Heart left ventricle (tissue), 16 donors: ENCODE data around the gene PREX1. TPM values are rescaled to one million over a fixed set of nuclear protein-coding genes. Genes with fewer than 3 reads are reported as not detected.

Experiments used
- ATAC-seq, 4 donors: fragments of 200-7000 bp; cut with Tn5 transposase; one replicate each; pipeline ENCODE4 v1.9.1; 2020 to 2022; ENCODE audit warnings: moderate library complexity in 4 of 4, mild to moderate bottlenecking in 3 of 4, moderate number of reproducible peaks in 1 of 4
- DNase-seq, 5 donors: peaks; one replicate each; pipeline ENCODE4 v3.0.0-alpha.2; 2020
- H3K27ac ChIP-seq, 12 donors: fragments of 200-600 bp; sonication (generic) in 4 of 12; one replicate each; pipeline versions ENCODE4 v1.5.0 to v1.8.0; 2016 to 2022; ENCODE audit warnings: mild to moderate bottlenecking in 2 of 12
- H3K27me3 ChIP-seq, 9 donors: fragments of 200-600 bp; sonication (generic) in 2 of 9; one replicate each; pipeline versions ENCODE4 v1.5.1 to v1.8.0; 2016 to 2022; ENCODE audit warnings: mild to moderate bottlenecking in 3 of 9
- H3K36me3 ChIP-seq, 9 donors: fragments of 200-600 bp; sonication (generic) in 2 of 9; one replicate each; pipeline versions ENCODE4 v1.5.0 to v1.8.0; 2018 to 2022; ENCODE audit warnings: mild to moderate bottlenecking in 2 of 9
- H3K4me1 ChIP-seq, 12 donors: fragments of 200-600 bp; sonication (generic) in 4 of 12; one replicate each; pipeline versions ENCODE4 v1.5.0 to v1.8.0; 2016 to 2022; ENCODE audit warnings: mild to moderate bottlenecking in 3 of 12
- H3K4me3 ChIP-seq, 12 donors: fragments of 200-600 bp; sonication (generic) in 4 of 12; one replicate each; pipeline versions ENCODE4 v1.5.0 to v1.8.0; 2017 to 2022; ENCODE audit warnings: mild to moderate bottlenecking in 9 of 12, moderate library complexity in 4 of 12
- H3K9me3 ChIP-seq, 12 donors: fragments of 200-600 bp; sonication (generic) in 4 of 12; one replicate each; pipeline versions ENCODE4 v1.5.0 to v1.8.0; 2016 to 2022; ENCODE audit warnings: mild to moderate bottlenecking in 1 of 12
- POLR2A ChIP-seq, 2 donors: fragments of 450-650 bp; IDR thresholded peaks; one replicate each; pipeline ENCODE4 v1.6.1; 2017; ENCODE audit warnings: antibody characterized with exemption in 2 of 2, mild to moderate bottlenecking in 2 of 2, moderate library complexity in 2 of 2
- WGBS, 4 donors: extraction: QIAGEN DNeasy Blood & Tissue Kit in 2 of 4; methylation state at CpG; one replicate each; pipeline versions ENCODE4 v1.1.5 to v1.1.7; 2013 to 2018; 5-methylcytosine and 5-hydroxymethylcytosine counted together
- intact Hi-C, 10 donors: fragments of 100-400 bp; cut with DNase I; formaldehyde crosslinking; loops; one replicate each; pipeline versions ENCODE4 v1.11.1 to v1.14.2; 2022
- polyA plus RNA-seq, 2 donors: library from polyadenylated mRNA; stranded (reverse); fragments of 200-250 nt; gene quantifications; one replicate each; pipeline ENCODE4 v1.2.3, GENCODE V29; 2013
- total RNA-seq, 9 donors: library from RNA; depleted of rRNA in 2 of 9; stranded (reverse); fragments of >200 nt in 2 of 9; fragmentation: NEBNext Ultra II Directional in 3 of 9; extraction: Animal tissue kit (Norgen Biotek cat#: 25700) in 3 of 9; gene quantifications; one replicate each; pipeline versions ENCODE4 v1.1.0 to v1.2.4, GENCODE V29; 2016 to 2023
- TF ChIP-seq, protein P1 (sequence below), 12 donors: fragments of 200-600 bp; sonication (generic) in 4 of 12; IDR thresholded peaks; one replicate each; pipeline versions ENCODE4 v1.5.0 to v1.8.0; 2018 to 2022; ENCODE audit warnings: antibody characterized with exemption in 12 of 12, mild to moderate bottlenecking in 5 of 12
- donor health status: ischemic (EF 13 %, LVEDD 7.1; RV severe dilation, severe dysfunction).
- donor health status: healthy with polysubstance abuse.
- donor health status: DM: no; HTN: yes; CAD: no.
- donor health status: DM: no; HTN: no; CAD: no.
- donor health status: ischemic (EF 25% LVEDD 6.9; RV normal size, moderate dysfunction).
- donor health status: ischemic (EF 25% LVEDD 5.7; RV mildly dilated, moderate dysfunction).
- donor health status: healthy.
- donor health status: DM: yes; HTN: yes; CAD: no.
- donor health status: ischemic (EF 35%, LVEDD 5.7; RV mildly dilated, moderate dysfunction).
- donor health status: nonischemic (EF 11% LVEDD 7.7; RV severe dilation, severe dysfunction).
- donor health status: DM: yes; HTN: yes; CAD: no.
- donor health status: PGD.
- donor health status: ischemic (EF 29% LVEDD 5.4; RV normal size, mild dysfunction).
- donor health status: nonischemic (EF 23%, LVEDD 6.1; RV moderate dilation, normal function).

Gene PREX1
- total and polyA plus RNA-seq, 11 donors, result 7.2 to 41.5 (median 11.9) TPM

DNA sequence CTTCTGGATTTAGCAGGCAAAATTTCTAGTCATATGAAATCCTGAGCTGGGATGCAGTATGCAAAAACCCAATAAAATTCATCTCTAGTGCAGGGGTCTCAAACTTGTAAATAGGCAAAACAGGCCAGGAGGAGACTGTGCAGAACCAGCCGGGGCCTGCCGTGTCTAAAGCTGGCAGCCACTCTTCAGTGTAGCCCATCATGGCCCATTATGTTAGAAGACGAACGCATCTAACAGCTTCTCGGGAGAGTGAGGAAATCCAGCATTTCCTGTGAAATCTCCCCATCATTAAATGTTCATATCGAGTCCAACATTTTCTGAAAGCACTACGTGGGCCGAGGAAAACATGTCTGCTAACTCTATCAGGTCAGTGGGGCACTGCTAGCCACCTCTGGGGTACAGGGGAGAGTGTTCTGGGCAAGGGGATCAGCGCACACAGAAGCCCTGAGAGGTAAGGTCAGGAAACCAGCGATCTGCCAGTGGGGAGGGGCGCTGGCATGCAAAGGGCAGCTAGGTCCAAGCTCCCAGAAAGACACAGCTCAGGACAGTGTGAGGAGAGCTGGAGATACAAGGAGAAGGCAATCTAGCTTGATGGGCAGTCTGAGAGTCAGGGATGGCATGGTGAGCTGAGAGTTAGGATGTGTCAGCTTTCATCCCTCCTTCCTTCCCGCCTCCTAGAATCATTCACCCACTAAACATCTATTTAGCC is 144.2 kb downstream of the PREX1 start:
- DNase-seq, result no peak
- ATAC-seq, result no peak
- Histone ChIP-seq H3K4me1 (peaks cover 19 to 64% (median 57%) of the 10 kb centered on the region in 12 donors), H3K27ac (peak overlapping the region in 9 of 12 donors; percentile 50 to 79 (median 74)), H3K36me3 (peaks cover 0 to 86% (median 0%) of the 10 kb centered on the region in 9 donors), H3K4me3 (no peak overlapping the region), H3K27me3 (no peaks in the 10 kb centered on the region), H3K9me3 (no peaks in the 10 kb centered on the region)
- 51 to 59% (median 54%) methylated on average over 12 of the region's 12 CpGs for WGBS, 4 donors
- intact Hi-C loops, result loop anchor here in 8 of 10 donors (2.0 to 10.0 kb wide), 4 partner anchors 124 to 143 kb away; partner anchors contain the start of gene PREX1 (in 6 of the 8)
- TF ChIP-seq POLR2A (IDR thresholded peaks at IDR 0.05), result no peak
- TF ChIP-seq, protein P1, sequence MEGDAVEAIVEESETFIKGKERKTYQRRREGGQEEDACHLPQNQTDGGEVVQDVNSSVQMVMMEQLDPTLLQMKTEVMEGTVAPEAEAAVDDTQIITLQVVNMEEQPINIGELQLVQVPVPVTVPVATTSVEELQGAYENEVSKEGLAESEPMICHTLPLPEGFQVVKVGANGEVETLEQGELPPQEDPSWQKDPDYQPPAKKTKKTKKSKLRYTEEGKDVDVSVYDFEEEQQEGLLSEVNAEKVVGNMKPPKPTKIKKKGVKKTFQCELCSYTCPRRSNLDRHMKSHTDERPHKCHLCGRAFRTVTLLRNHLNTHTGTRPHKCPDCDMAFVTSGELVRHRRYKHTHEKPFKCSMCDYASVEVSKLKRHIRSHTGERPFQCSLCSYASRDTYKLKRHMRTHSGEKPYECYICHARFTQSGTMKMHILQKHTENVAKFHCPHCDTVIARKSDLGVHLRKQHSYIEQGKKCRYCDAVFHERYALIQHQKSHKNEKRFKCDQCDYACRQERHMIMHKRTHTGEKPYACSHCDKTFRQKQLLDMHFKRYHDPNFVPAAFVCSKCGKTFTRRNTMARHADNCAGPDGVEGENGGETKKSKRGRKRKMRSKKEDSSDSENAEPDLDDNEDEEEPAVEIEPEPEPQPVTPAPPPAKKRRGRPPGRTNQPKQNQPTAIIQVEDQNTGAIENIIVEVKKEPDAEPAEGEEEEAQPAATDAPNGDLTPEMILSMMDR (IDR thresholded peaks at IDR 0.05), result no peak

DNA sequence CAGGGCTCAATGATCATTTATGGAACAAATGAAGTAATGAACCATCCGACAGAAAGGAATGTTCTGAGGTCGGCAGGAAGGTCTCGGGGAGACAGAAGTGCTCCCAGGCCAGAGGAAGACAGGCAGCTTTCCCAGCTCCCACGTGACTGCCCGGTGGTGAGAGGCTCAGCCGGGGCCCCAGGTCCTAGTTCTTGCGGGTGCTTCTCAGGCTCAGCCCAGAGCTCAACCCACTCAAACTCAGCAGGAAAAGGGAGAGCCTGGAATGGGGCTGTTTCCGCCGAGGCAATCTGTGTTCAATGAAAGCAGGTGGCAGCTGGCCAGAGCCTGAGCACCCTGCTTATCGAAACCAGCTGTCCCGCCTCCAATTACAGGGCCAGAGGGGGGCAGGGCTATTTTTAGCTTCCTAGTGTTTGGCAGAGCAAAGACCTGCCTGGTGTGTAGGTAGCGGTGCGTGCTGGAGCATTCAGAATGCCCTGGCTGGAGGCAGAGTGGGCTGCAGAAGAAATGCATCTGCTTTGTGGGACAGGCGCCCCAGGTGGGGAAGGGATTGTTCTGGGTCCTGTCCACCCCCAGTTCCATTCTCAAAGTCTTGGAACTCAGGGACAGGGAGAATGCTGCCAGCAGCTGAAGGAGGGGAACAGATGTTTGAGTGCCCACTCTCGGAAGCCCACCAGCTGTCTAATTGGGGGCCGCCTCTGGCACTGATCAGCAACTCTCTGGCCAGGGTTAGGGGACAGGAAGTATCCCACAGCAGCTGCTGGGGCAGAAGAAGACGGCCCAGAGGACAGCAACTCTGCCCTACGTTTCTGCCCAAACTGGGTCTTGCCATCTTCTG is 145.1 kb downstream of the PREX1 start:
- Histone ChIP-seq H3K27me3 (no peaks in the 10 kb centered on the region), H3K27ac (peak overlapping the region; percentile 50 to 79 (median 70)), H3K9me3 (no peaks in the 10 kb centered on the region), H3K36me3 (peaks cover 0 to 86% (median 0%) of the 10 kb centered on the region in 9 donors), H3K4me1 (peaks cover 19 to 62% (median 57%) of the 10 kb centered on the region in 12 donors), H3K4me3 (peak overlapping the region in 8 of 12 donors; percentile 1 to 28 (median 14))
- DNase-seq (peak; percentile 88 to 94 (median 90)), ATAC-seq (peak; percentile 90 to 93 (median 92))
- 10 to 11% (median 11%) methylated on average over 6 to 18 of the region's 18 CpGs for whole genome bisulfite sequencing, 4 donors
- intact Hi-C loops, result loop anchor here in 8 of 10 donors (2.0 to 10.0 kb wide), 4 partner anchors 125 to 144 kb away; partner anchors contain the start of gene PREX1 (in 6 of the 8)
- no peak for TF ChIP-seq POLR2A (IDR thresholded peaks at IDR 0.05)
- TF ChIP-seq, protein P1 (IDR thresholded peaks at IDR 0.05), result no peak

DNA sequence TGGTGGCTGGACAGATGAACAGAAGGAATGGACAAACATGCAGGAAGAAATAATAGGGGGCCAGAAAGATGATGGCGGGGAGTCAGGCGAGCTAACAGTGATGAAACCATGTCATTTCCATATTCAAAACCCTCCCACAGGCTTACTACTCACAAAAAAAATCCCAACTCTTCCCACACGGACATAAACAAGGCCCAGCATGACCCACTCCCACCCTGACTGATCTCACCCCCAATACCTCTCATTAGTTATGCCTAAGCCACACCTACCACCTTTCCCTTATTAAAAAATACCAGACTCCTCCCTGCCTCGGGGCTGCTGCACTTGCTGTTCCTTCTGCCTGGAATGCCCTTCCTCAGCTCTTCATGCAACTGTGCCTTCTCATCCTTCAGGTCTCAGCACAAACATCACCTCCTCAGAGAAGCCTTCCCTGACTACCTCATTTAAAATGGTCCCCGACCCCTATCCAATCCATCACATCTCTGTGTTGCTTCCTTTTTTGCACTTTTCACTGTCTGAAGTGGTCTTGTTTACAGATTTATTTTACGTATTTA is 145.8 kb downstream of the PREX1 start:
- no peaks in the 10 kb centered on the region for H3K9me3 ChIP-seq
- peaks cover 0 to 87% (median 0%) of the 10 kb centered on the region in 9 donors for H3K36me3 ChIP-seq
- WGBS, 4 donors, result 72 to 77% (median 74%) methylated on average over 6 of the region's 6 CpGs
- TF ChIP-seq POLR2A (IDR thresholded peaks at IDR 0.05), result no peak
- TF ChIP-seq, protein P1 (IDR thresholded peaks at IDR 0.05), result no peak
- intact Hi-C loops, result loop anchor here in 8 of 10 donors (2.0 to 10.0 kb wide), 4 partner anchors 125 to 145 kb away; partner anchors contain the start of gene PREX1 (in 6 of the 8)
- no peak for ATAC-seq
- peaks cover 19 to 55% (median 52%) of the 10 kb centered on the region in 12 donors for H3K4me1 ChIP-seq
- peak overlapping the region in 2 of 12 donors; percentile 23 to 28 for H3K4me3 ChIP-seq
- no peaks in the 10 kb centered on the region for H3K27me3 ChIP-seq
- DNase-seq, result no peak
- peak overlapping the region; percentile 50 to 79 (median 70) for H3K27ac ChIP-seq
